HG03039 (cell line): ENCODE results near the gene NUDT2.
"Not testable (repeated sequence)": the region's sequence is repeated elsewhere in the genome, so short reads cannot be mapped to it uniquely, and the experiment has no call there.

Experiments
- ATAC-seq: cut with Tn5 transposase; IDR thresholded peaks from one replicate; pipeline ENCODE4 v1.9.1; 2021; ENCODE audit warnings: mild to moderate bottlenecking, moderate library complexity; ENCODE audit not compliant: unreplicated experiment

Gene NUDT2

DNA sequence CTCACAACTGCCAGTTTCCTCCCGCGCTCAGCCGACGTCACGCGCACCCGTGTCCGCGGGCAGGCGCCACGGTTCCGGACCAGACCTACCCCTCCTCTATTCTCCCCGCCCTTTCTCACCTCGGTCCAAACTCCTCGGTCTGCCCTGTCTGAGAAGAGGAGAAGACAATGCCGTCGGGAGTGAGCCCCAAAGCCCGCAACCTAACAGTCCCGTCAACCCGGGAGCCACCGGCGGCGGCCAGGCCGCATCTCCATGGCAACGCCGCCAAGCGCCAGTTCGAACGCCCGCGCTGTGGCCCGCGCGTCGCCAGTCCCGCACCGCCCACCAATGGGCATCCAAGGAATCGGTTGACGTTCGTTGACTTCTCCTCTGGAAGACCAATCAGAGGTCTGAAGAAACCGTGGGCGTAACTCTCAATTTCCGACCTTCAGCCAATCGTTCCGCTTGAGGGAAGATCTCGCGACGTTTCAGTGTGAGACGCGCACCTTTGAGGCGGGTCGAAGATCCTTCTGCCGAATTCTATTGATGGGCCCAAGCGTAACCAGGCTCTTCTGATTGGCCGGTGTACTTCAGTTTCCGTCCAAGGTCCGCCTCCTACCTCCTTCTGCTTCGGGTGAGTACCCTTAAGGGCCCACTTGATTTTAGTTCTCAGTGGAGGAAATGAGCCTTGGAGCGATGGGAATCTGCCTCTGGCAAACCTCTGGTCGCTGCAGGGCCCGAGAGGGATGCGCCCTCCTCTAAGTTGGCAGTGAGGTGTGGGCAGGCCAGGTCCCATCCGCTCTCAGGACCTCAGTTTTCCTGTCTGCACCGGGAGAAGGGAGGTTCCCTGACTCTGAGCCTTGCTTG, at the start of gene NUDT2, which contains the start of gene KIF24:
Gene NUDT2, plus strand, starts transcription at position 583 of the 846 bp plus-strand sequence. CDS start 9,471 bp downstream, outside the sequence.
Gene KIF24, minus strand, starts transcription at position 282 of the 846 bp plus-strand sequence. CDS start 17,922 bp downstream, outside the sequence.
- peak; percentile 91 for ATAC-seq

DNA sequence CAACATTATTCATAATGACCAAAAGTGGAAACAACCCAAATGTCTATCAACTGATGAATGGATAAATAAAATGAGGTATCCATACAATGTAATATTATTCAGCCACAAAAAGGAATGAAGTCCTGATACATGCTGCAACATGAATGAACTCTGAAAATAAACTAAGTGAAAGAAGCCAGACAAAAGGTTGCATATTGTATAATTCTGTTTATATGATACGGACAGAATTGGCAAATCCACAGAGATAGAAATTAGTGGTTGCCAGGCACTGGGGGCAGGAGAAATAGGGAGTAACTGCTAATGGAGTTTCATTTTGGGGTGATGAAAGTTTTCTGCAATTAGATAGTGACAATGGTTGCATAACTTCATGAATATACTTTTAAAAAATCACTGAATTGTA, 47.3 kb upstream of the NUDT2 start:
- no peak for ATAC-seq

DNA sequence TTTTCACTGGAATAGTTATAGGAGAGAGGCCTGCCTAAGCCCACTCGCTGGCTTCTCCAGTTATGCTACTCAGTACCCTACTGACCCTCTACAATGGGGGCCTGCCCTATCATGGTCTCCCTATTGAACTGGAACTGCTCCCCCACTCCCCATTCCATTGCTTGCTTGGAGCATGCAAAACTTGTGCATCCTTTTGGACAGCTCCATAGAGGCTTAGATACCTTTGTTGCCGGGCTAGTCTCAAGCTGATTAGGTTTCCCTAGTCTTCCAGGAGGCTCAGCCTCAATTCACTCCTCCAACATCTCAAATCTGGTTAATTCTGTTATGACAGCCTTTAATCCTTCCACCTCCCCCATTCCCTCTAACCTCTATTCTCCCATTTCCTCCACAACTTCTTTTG, 40.2 kb upstream of the NUDT2 start:
- ATAC-seq: no peak

- no peak for ATAC-seq
These were observed 38.3 kb upstream of the NUDT2 start for GRCh38 chr9:34291023-34291422.

GRCh38 chr9:34291423-34291822, 37.9 kb upstream of the NUDT2 start:
- no peak for ATAC-seq

DNA sequence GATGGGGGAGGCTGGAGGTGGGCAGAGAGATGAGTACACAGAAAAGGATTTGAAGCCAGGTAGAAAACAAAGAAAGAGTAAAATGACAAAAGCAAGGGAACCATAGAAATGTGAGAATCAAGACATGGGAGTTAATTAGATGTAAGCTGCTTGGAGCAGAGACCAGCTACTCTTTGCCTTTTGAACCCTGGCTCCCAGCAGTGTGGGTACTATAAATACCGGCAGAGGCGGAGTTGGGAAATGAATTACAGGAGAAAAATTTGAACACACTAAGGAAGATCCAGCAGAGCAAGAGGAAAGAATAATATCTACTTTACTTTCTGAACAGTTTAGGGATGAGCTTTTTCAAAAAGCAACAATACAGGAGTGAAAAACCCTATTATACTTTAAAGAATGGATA, 36.8 kb upstream of the NUDT2 start:
- ATAC-seq: no peak

DNA sequence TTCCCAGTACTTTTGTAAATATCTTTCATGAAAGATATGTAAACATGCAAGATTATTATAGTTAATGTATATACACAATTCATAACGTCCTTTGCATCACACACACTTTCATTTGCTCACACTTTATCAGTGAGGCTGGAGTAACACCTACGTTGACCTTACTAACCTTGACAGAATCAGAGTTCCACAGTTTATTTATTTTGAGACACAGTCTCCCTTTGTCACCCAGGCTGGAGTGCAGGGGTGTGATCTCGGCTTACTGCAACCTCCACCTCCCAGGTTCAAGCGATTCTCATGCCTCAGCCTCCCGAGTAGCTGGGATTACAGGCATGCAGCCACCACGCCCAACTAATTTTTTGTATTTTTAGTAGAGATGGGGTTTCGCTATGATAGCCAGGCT, 28.3 kb upstream of the NUDT2 start:
- not testable (repeated sequence) for ATAC-seq

DNA sequence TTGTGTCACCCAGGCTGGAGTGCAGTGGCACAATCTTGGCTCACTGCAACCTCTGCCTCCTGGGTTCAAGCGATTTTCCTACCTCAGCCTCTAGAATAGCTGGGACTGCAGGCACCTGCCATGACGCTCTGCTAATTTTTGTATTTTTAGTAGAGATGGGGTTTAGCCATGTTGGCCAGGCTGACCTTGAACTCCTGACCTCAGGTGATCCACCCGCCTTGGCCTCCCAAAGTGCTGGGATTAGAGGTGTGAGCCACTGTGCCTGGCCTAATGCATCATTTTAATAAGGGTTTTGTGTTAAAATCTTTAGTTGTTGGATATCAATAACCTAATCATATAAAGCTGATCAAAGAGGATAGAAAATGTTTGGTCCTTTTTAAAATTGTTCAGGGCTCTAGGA, 21.1 kb upstream of the NUDT2 start:
- ATAC-seq: not testable (repeated sequence)

GRCh38 chr9:34310215-34310614, 19.2 kb upstream of the NUDT2 start:
- ATAC-seq: no peak

DNA sequence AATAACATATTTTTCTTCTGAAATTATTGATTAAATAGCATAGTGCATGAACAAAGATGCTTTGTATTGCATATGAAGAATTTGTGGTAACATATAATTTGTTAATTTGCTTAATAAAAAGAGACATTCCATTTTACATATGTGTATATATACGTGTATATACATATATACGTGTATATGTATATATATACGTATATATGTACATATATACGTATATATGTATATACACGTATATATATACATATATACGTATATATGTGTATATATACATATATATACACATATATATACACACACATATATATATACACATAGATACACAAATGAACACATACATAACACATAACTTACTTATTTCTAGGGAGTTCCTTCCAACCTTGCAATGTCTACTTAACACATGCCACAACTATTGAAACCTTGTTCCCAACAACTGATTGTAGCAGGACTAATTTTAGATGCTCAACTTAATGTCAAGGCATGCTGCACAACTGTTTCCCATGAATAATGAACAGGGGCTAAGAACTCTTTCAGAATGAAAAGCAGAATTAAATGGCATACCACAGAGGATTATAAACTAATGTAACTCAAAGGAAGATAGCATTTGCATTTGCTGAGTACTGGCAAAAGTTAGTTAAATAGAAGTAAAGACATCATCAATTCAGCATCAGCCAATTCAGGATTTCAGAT, 17.7 kb upstream of the NUDT2 start:
- no peak for ATAC-seq

DNA sequence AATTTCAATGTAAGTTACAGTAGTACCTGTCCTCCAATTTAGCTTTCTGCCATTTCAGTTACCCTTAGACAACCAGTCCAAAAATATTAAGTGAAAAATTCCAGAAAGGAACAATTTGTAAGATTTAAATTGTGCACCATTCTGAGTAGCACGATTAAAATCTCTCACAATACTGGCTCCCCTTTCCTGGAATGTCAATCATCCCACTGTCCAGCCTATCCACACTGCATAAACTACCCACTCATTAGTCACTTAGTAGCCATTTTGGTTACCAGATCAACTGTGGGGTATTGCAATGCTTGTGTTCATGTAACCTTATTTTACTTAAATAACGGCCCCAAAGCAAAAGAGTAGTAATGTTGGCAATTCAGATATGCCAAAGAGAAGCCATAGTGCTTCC, 11.9 kb upstream of the NUDT2 start:
- ATAC-seq: no peak

GRCh38 chr9:34318163-34318790, 11.1 kb upstream of the NUDT2 start:
- ATAC-seq: no peak

GRCh38 chr9:34321451-34321850, 7.9 kb upstream of the NUDT2 start:
- ATAC-seq: no peak

- no peak for ATAC-seq
These were observed 6.3 kb upstream of the NUDT2 start for GRCh38 chr9:34322899-34323591.

- no peak for ATAC-seq
These were observed 2.7 kb upstream of the NUDT2 start for GRCh38 chr9:34326690-34327089.

DNA sequence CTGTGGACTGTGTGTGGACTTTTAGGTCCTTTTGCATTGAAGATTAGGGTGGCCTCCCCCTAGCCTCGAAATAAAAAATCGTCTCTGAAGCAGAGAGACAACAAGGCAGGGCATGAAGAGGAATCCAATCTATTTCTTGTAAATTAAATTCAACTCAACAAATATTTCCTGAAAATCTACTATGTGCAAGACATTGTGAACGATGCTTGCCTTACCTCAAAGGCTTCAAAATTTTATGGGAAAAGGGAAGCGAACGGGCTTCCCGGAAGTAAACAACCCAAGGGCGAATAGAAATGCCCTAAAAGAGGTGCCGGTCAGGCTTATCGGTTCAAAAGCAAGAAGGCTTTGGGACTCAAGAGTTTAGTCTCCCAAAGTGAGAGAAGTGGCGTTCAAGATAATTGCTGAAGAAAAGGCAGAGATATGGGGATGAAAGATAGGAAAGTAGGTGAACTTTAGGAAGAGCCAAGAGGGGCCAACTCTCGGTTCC, 826 bp upstream of the NUDT2 start:
- ATAC-seq: no peak

DNA sequence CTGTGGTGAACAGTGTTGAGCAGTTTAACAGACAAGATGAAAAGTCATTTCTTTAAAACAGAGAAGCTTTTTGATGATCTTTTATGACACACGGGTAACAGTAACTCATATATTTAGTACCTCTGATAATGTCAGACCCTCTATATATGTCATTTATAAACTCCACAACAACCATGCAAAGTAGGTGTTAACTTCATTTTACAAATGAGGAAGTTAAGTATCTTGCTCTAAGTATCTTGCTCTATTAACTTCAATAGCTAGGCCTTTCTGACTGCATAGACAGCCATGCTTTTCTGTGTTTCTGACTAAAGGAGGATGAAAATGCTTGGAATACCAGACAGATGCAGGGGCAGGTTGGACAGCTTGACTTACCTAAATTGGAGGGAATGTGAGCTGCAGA, 1.8 kb downstream of the NUDT2 start:
- no peak for ATAC-seq

DNA sequence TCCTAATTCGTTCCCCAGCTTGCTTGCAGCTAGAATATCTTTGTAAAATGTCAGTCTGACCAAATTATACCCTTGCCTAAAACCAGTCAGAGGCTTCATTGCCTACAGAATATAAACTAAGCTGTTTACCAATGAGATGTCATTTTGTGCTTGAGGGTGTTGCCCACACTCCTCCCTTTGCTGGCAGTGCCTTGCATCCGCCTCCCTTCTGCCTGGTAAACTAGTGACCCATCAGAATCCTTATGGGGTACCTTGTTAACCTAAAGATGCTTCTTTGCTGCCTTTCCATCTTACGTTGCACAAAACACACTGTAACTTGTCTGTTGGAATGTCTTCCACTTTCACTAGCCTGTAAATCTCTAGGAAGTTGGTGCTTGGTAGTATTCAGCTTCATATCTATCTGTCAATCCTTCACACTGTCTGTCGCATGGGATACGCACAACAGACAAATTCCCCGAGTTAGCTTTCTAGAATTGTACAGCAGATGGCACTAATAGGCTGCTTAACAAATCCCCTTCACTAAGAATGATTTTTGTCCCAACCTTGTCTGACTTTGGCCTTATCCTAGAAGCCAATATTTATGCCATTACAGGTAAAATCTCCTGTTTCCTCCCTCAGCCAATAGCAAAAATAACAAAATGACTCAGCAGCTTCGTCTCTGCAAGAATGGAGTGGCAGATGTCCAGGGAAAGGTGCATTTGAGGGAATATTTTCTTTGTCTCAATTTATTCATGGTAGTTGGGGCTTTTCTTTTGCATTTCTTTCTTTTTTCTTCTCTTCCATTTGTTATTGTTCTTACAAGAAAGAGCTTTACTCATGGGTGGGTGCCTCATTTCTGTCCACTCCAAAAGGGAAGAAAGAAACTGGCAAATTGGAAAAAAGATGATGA, 3.0 kb downstream of the NUDT2 start:
- no peak for ATAC-seq

DNA sequence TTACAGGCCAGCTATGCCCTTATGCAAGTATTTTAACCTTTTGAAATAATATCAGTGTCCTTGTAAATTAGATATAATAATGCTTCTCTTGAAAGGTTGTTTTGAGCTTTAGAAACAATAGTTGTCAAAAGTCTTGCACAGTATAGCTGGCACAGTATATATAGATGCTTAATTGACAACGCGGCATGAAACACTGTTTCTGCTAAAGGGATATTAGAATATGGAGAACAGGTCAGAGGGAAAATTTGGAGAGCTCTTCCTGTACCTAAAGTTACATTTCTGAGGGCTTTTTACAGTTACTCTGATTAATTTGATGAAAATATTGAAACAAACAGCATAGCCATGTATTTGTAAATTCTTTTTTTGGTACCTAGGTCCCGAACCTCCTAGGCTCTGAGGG, 4.5 kb downstream of the NUDT2 start:
- ATAC-seq: no peak

- no peak for ATAC-seq
These were observed 5.0 kb downstream of the NUDT2 start for GRCh38 chr9:34334337-34334824.
